Measurements from ENCODE around the gene GRHL1.
"Not testable (repeated sequence)": the region's sequence is repeated elsewhere in the genome, so short reads cannot be mapped to it uniquely, and the experiment has no call there.

The GRHL1 gene

DNA sequence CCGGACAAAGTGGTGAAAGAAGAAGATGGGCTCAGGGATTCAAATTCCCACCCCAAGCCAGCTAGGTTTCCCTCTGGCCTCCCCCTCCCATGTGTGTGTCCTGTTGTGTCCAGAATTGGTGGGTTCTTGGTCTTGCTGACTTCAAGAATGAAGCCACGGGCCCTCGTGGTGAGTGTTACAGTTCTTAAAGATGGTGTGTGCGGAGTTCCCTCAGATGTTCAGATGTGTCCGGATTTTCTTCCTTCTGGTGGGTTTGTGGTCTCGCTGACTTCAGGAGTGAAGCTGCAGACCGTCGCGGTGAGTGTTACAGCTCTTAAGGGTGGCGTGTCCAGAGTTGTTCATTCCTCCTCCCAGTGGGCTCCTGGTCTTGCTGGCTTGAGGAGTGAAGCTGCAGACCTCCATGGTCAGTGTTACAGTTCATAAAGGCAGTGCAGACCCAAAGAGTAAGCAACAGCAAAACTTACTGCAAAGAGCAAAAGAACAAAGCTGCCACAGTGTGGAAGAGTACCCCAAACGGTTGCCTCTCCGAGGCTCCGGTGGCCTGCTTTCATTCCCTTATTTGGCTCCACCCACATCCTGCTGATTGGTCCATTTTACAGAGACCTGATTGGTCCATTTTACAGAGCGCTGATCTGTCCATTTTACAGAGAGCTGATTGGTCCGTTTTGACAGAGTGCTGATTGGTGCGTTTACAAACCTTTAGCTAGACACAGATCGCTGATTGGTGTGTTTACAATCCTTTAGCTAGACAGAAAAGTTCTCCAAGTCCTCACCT lies 54.2 kb downstream of the GRHL1 start:
- DNase-seq (ENCODE audit: low spot score in 2 of 2) = no peak
- H3K9me3 Mint-ChIP-seq = no peaks in the 10 kb centered on the region
- H3K36me3 Mint-ChIP-seq = no peaks in the 10 kb centered on the region
- no peak for ATAC-seq
- H3K4me1 Mint-ChIP-seq = no peaks in the 10 kb centered on the region
- H3K4me3 Mint-ChIP-seq = no peak overlapping the region
- no peak overlapping the region for H3K27ac Mint-ChIP-seq

GRCh38 chr2:10006236-10007161 lies 55.0 kb downstream of the GRHL1 start:
- H3K4me3 Mint-ChIP-seq = no peak overlapping the region
- no peaks in the 10 kb centered on the region for H3K4me1 Mint-ChIP-seq
- no peak overlapping the region for H3K27ac Mint-ChIP-seq
- ATAC-seq = peak; percentile 69
- DNase-seq (ENCODE audit: low spot score in 2 of 2) = no peak
- H3K9me3 Mint-ChIP-seq = no peaks in the 10 kb centered on the region
- H3K36me3 Mint-ChIP-seq = no peaks in the 10 kb centered on the region

DNA sequence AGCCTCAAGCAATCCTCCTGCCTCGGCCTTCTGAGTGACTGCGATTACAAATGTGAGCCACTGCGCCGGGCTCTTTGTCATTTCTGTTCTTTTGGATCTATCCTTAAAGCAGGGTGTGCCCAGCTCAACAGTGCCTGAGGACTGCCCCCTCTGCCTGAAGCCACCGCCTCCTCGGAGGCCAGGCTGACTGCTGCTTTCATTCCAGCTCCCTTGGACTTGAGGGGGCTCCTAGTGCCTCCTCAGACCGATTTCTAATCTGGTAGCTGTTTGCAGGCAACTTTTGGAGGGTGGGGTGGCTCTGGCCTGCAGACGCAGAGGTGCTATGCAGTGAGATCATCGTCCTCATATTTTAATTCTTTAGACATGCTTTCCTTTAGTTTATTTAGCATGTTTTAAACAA lies 55.9 kb downstream of the GRHL1 start:
- Mint-ChIP-seq H3K4me1 (no peaks in the 10 kb centered on the region), H3K27ac (no peak overlapping the region), H3K36me3 (no peaks in the 10 kb centered on the region), H3K4me3 (no peak overlapping the region), H3K9me3 (no peaks in the 10 kb centered on the region)
- ATAC-seq = no peak
- no peak for DNase-seq (ENCODE audit: low spot score in 2 of 2)

DNA sequence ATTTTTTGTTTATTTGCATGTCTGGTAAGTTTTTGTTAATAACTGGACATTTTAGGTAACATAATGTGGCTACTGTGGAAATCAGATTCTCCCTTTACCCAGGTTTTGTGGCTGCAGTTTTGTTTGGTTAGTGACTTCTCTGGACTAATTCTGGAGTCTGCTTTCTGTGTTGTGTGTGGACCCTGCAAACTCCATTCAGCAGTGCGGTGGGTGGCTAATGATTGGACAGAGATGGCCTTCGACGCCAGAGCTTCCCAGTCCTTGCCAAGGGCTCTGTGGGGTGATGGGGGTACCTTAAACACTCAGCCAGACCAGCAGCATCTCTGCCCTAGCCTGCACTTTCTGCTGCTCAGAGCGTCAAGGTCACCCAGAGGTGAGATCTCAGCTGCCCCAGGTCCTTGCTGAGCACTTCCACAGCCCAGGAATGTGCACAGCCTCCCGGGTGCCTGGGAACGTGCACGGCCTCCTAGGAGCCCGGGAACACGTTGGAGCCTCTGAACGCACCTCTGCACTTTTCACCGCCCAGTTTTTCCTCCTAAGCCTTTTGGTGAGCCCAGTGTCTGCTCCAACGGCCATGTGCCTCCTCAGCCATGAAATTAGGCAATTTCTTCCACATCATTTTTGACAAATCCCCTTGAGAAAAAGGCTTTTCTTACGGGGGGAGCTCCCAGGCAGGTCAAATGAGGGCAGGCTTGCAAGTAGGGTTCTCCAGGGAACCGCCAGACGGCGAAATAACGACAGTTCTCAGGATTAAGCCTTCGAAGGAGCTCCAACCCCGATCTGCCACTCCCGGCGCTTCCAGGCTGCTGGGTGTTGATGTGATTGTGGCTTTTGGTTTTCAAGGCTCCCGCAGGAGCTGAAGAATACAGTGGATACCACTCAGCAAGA lies 56.7 kb downstream of the GRHL1 start:
- H3K9me3 Mint-ChIP-seq = no peaks in the 10 kb centered on the region
- DNase-seq (ENCODE audit: low spot score in 2 of 2) (no peak), ATAC-seq (no peak)
- H3K36me3 Mint-ChIP-seq = no peaks in the 10 kb centered on the region
- H3K4me3 Mint-ChIP-seq = no peak overlapping the region
- no peaks in the 10 kb centered on the region for H3K4me1 Mint-ChIP-seq
- no peak overlapping the region for H3K27ac Mint-ChIP-seq

DNA sequence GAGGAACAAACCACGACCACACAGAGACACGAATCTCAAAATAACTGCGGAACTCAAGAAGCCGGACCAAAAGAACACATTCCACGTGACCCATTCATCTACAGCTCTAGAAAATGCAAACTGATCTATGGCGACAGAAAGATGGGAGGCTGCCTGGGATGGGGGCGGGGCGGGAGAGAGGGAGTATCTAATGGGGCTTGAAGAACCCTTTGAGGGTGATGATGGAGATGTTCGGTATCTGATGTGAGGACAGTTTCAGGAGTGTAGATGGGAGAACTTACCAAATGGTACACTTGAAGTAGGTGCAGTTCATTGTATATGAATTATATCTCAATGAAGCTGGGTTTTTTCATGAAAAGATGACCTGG lies 57.3 kb downstream of the GRHL1 start:
- no peak for ATAC-seq
- H3K4me1 Mint-ChIP-seq = no peaks in the 10 kb centered on the region
- DNase-seq (ENCODE audit: low spot score in 2 of 2) = no peak
- H3K27ac Mint-ChIP-seq = no peak overlapping the region
- no peaks in the 10 kb centered on the region for H3K36me3 Mint-ChIP-seq
- no peaks in the 10 kb centered on the region for H3K9me3 Mint-ChIP-seq
- no peak overlapping the region for H3K4me3 Mint-ChIP-seq

- peak; percentile 17 for ATAC-seq
- no peaks in the 10 kb centered on the region for H3K4me1 Mint-ChIP-seq
- H3K4me3 Mint-ChIP-seq = no peak overlapping the region
- no peaks in the 10 kb centered on the region for H3K9me3 Mint-ChIP-seq
- no peak overlapping the region for H3K27ac Mint-ChIP-seq
- DNase-seq (ENCODE audit: low spot score in 2 of 2) = no peak
- no peaks in the 10 kb centered on the region for H3K36me3 Mint-ChIP-seq
These were observed 57.8 kb downstream of the GRHL1 start for GRCh38 chr2:10009271-10009810.

- no peak overlapping the region for H3K4me3 Mint-ChIP-seq
- H3K36me3 Mint-ChIP-seq = no peaks in the 10 kb centered on the region
- DNase-seq (ENCODE audit: low spot score in 2 of 2) (no peak), ATAC-seq (peak; percentile 6)
- no peaks in the 10 kb centered on the region for H3K4me1 Mint-ChIP-seq
- H3K9me3 Mint-ChIP-seq = no peaks in the 10 kb centered on the region
- peak overlapping the region; percentile 59 for H3K27ac Mint-ChIP-seq
These were observed 58.6 kb downstream of the GRHL1 start for GRCh38 chr2:10009811-10010781.

- H3K27ac Mint-ChIP-seq; H3K4me3 Mint-ChIP-seq; H3K4me1 Mint-ChIP-seq; ATAC-seq; DNase-seq (ENCODE audit: low spot score in 2 of 2); H3K9me3 Mint-ChIP-seq; H3K36me3 Mint-ChIP-seq: not testable (repeated sequence)
These were observed 59.5 kb downstream of the GRHL1 start for GRCh38 chr2:10010861-10011605.

- H3K9me3 Mint-ChIP-seq; H3K4me1 Mint-ChIP-seq; DNase-seq (ENCODE audit: low spot score in 2 of 2); H3K36me3 Mint-ChIP-seq; H3K4me3 Mint-ChIP-seq; H3K27ac Mint-ChIP-seq; ATAC-seq: not testable (repeated sequence)
These were observed 60.3 kb downstream of the GRHL1 start for GRCh38 chr2:10011606-10012325.

DNA sequence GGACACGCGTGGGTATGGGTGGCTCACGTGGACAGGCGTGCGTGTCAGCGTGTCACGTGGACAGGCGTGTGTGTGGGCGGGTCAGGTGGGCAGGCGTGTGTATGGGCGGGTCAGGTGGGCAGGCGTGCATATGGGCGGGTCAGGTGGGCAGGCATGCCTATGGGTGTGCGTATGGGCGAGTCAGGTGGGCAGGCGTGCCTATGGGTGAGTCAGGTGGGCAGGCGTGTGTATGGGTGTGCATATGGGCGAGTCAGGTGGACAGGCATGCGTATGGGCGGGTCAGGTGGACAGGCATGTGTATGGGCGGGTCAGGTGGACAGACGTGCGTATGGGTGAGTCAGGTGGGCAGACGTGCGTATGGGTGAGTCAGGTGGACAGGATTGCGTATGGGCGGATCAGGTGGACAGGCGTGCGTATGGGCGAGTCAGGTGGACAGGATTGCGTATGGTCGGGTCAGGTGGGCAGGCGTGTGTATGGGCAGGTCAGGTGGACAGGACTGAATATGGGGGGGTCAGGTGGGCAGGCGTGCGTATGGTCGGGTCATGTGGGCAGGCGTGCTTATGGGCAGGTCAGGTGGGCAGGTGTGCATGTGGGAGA lies 61.0 kb downstream of the GRHL1 start:
- ATAC-seq; H3K4me3 Mint-ChIP-seq; H3K27ac Mint-ChIP-seq; H3K9me3 Mint-ChIP-seq; DNase-seq (ENCODE audit: low spot score in 2 of 2); H3K4me1 Mint-ChIP-seq; H3K36me3 Mint-ChIP-seq: not testable (repeated sequence)

DNA sequence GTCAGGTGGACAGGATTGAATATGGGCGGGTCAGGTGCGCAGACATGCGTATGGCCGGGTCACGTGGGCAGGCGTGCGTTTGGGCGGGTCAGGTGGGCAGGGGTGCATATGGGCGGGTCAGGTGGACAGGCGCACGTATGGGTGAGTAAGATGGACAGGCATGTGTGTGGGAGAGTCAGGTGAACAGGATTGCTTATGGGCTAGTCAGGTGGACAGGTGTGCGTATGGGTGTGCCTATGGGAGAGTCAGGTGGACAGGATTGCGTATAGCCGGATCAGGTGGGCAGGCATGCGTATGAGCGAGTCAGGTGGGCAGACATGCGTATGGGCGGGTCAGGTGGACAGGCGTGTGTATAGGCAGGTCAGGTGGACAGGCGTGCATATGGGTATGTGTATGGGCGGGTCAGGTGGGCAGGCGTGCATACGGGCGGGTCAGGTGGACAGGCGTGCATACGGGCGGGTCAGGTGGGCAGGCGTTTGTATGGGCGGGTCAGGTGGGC lies 61.5 kb downstream of the GRHL1 start:
- H3K4me3 Mint-ChIP-seq = no peak overlapping the region
- no peak overlapping the region for H3K27ac Mint-ChIP-seq
- DNase-seq (ENCODE audit: low spot score in 2 of 2) (no peak), ATAC-seq (no peak)
- no peaks in the 10 kb centered on the region for H3K36me3 Mint-ChIP-seq
- H3K9me3 Mint-ChIP-seq = no peaks in the 10 kb centered on the region
- H3K4me1 Mint-ChIP-seq = no peaks in the 10 kb centered on the region

DNA sequence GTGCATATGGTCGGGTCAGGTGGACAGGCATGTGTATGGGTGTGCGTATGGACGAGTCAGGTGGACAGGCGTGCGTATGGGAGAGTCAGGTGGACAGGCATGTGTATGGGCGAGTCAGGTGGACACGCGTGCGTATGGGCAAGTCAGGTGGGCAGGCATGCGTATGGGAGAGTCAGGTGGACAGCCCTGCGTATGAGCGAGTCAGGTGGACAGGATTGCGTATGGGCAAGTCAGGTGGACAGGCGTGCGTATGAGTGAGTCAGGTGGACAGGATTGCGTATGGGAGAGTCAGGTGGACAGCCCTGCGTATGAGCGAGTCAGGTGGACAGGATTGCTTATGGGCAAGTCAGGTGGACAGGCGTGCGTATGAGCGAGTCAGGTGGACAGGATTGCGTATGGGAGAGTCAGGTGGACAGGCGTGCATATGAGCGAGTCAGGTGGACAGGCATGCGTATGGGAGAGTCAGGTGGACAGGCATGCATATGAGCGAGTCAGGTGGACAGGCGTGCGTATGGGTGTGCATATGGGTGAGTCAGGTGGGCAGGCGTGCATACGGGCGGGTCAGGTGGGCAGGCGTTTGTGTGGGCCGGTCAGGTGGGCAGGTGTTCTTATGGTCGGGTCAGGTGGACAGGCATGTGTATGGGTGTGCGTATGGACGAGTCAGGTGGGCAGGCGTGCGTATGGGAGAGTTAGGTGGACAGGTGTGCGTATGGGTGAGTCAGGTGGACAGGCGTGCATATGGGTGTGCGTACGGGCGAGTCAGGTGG lies 62.3 kb downstream of the GRHL1 start:
- not testable (repeated sequence) for H3K36me3 Mint-ChIP-seq; H3K4me1 Mint-ChIP-seq; H3K4me3 Mint-ChIP-seq; DNase-seq (ENCODE audit: low spot score in 2 of 2); ATAC-seq; H3K27ac Mint-ChIP-seq; H3K9me3 Mint-ChIP-seq

Measured in stimulated activated effector memory CD8-positive, alpha-beta T cell treated with anti-CD3 and anti-CD28 coated beads, Interleukin-12 subunit alpha, Interleukin-12 subunit beta, amount 100 ng/mL, for 72 hours (primary cell).